Nucleus accumbens (tissue), 56 donors: ENCODE measurements around the gene TNS4.

Source experiments
- DNase-seq, 56 donors: peaks; one replicate each; lab custom pipeline; 2025; lab: John Stamatoyannopoulos, UW

The TNS4 gene

GRCh38 chr17:40443988-40444899, 57.2 kb downstream of the TNS4 start:
- DNase-seq: peak in 2 of 56 donors; percentile 30 to 44

GRCh38 chr17:40443196-40443987, 58.0 kb downstream of the TNS4 start, which contains the start of gene IGFBP4:
Gene IGFBP4 (plus strand): TSS chr17:40443450. CDS start chr17:40443736, 286 bp downstream.
- DNase-seq: peak in 45 of 56 donors; percentile 1 to 78 (median 33)

- peak in 1 of 56 donors; percentile 18 for DNase-seq
These were observed 58.8 kb downstream of the TNS4 start for GRCh38 chr17:40442392-40443195.

- no peak for DNase-seq
These were observed 61.3 kb downstream of the TNS4 start for GRCh38 chr17:40440166-40440565.

GRCh38 chr17:40437095-40437732, 64.2 kb downstream of the TNS4 start:
- DNase-seq: peak in 2 of 56 donors; percentile 10 to 11

- no peak for DNase-seq
These were observed 64.8 kb downstream of the TNS4 start for GRCh38 chr17:40436636-40437035.

- DNase-seq: peak in 1 of 56 donors; percentile 15
These were observed 67.6 kb downstream of the TNS4 start for GRCh38 chr17:40433551-40434415.

GRCh38 chr17:40432864-40433528, 68.4 kb downstream of the TNS4 start:
- no peak for DNase-seq

GRCh38 chr17:40431231-40431602, 70.2 kb downstream of the TNS4 start:
- no peak for DNase-seq

- DNase-seq: no peak
These were observed 70.9 kb downstream of the TNS4 start for GRCh38 chr17:40430272-40431230.

GRCh38 chr17:40427002-40427491, 74.4 kb downstream of the TNS4 start:
- no peak for DNase-seq
